HCT116 (cell line): ENCODE measurements around the gene MARK1. TPM values are rescaled to one million over a fixed set of nuclear protein-coding genes. Genes with fewer than 3 reads are reported as not detected.

Source experiments
- ATAC-seq: fragments of 200-7000 bp; cut with Tn5 transposase; 2 replicates; pipeline ENCODE4 v1.9.1; 2020; ENCODE audit warnings: mild to moderate bottlenecking, moderate library complexity
- BruUV-seq: library from RNA; stranded (reverse); fragments of 400-500 nt; replicated peaks from 2 replicates; lab custom pipeline; 2021; lab: Mats Ljungman, UMichigan
- CTCF ChIA-PET: fragments of 300-600 bp; sonication (Branson Sonifier 250); formaldehyde crosslinking; loops from one replicate; lab custom pipeline; 2021; ENCODE audit warnings: antibody characterized with exemption; lab: Charles Lee
- POLR2A ChIA-PET: fragments of 300-600, 350-600 bp; sonication (Branson Sonifier 250); formaldehyde crosslinking; loops from one replicate; lab custom pipeline; 2021; ENCODE audit warnings: antibody characterized with exemption; lab: Charles Lee
- RAD21 ChIA-PET, 2 experiments: fragments of 300-600 bp; sonication (Branson Sonifier 250); formaldehyde crosslinking; loops; one replicate each; lab custom pipeline; 2023; ENCODE audit warnings: low total read pairs in 2 of 2; ENCODE audit not compliant: uncharacterized antibody in 2 of 2, unreplicated experiment in 2 of 2, low non-redundant PET in 1 of 2; lab: Charles Lee
- DNase-seq: peaks from one replicate; pipeline ENCODE4 v3.0.0-alpha.2; 2010; ENCODE audit warnings: low read depth, low spot score
- H2AFZ ChIP-seq: fragments of 200-600 bp; shearing (Covaris generic), sonication (generic); 2 replicates; pipeline ENCODE4 v1.6.1; 2017; ENCODE audit warnings: low read depth, mixed run types, mixed read lengths, antibody characterized with exemption, low read length; ENCODE audit not compliant: poor library complexity, severe bottlenecking
- H3K27ac ChIP-seq: 2 replicates; pipeline ENCODE4 v1.5.1; 2012; ENCODE audit warnings: low read depth, low read length
- H3K27me3 ChIP-seq: fragments of 200-600 bp; sonication (generic); 2 replicates; pipeline ENCODE4 v1.6.1; 2016; ENCODE audit warnings: mixed run types, low read length, mixed read lengths; ENCODE audit not compliant: insufficient read depth
- H3K36me3 ChIP-seq, 2 experiments: fragments of 200-500 bp in 1 of 2; fragments of 200-600 bp in 1 of 2; sonication (Bioruptor generic) in 1 of 2; sonication (generic) in 1 of 2; 2 replicates each; pipeline versions ENCODE4 v1.5.1 to v1.6.1; 2014 to 2016; ENCODE audit warnings: low read length in 2 of 2, inconsistent platforms in 1 of 2, mixed read lengths in 1 of 2, mixed run types in 1 of 2; ENCODE audit not compliant: insufficient read depth in 2 of 2, control insufficient read depth in 1 of 2
- H3K4me1 ChIP-seq, 2 experiments: fragments of 200-600 bp in 1 of 2; sonication (generic) in 1 of 2; 2 replicates each; pipeline versions ENCODE4 v1.5.1 to v1.6.1; 2012 to 2017; ENCODE audit warnings: low read length in 2 of 2, inconsistent platforms in 1 of 2, mild to moderate bottlenecking in 1 of 2, mixed read lengths in 1 of 2, mixed run types in 1 of 2, moderate library complexity in 1 of 2; ENCODE audit not compliant: insufficient read depth in 2 of 2, control insufficient read depth in 1 of 2
- H3K4me2 ChIP-seq: fragments of 200-600 bp; sonication (generic); 2 replicates; pipeline ENCODE4 v1.6.1; 2017; ENCODE audit warnings: mixed run types, low read length, mixed read lengths
- H3K4me3 ChIP-seq, 2 experiments: fragments of 200-600 bp in 1 of 2; sonication (generic) in 1 of 2; replicated peaks in 1 of 2; 2 replicates each; pipeline ENCODE4 v1.5.1; 2011 to 2016; ENCODE audit warnings: low read length in 2 of 2, control low read depth in 1 of 2, low read depth in 1 of 2, mild to moderate bottlenecking in 1 of 2, mixed read lengths in 1 of 2, mixed run types in 1 of 2
- H3K79me2 ChIP-seq: fragments of 200-600 bp; sonication (generic); 2 replicates; pipeline ENCODE4 v1.6.1; 2017; ENCODE audit warnings: mild to moderate bottlenecking, mixed run types, low read length, moderate library complexity, mixed read lengths; ENCODE audit not compliant: insufficient read depth
- H3K9ac ChIP-seq: fragments of 200-600 bp; sonication (generic); 2 replicates; pipeline ENCODE4 v1.6.1; 2016; ENCODE audit warnings: low read length, mixed read lengths
- H3K9me2 ChIP-seq: fragments of 200-600 bp; sonication (generic), shearing (Covaris generic); 2 replicates; pipeline ENCODE4 v1.6.1; 2017; ENCODE audit warnings: mixed run types, mild to moderate bottlenecking, moderate library complexity; ENCODE audit not compliant: insufficient read depth
- H3K9me3 ChIP-seq, 2 experiments: fragments of 200-500 bp in 1 of 2; fragments of 200-600 bp in 1 of 2; sonication (Bioruptor generic) in 1 of 2; sonication (generic) in 1 of 2; 2 replicates each; pipeline ENCODE4 v1.6.1; 2014 to 2017; ENCODE audit warnings: low read length in 2 of 2, mixed read lengths in 2 of 2, inconsistent platforms in 1 of 2, low read depth in 1 of 2, mild to moderate bottlenecking in 1 of 2, mixed run types in 1 of 2, moderate library complexity in 1 of 2; ENCODE audit not compliant: control insufficient read depth in 1 of 2, insufficient read depth in 1 of 2
- H4K20me1 ChIP-seq: fragments of 200-600 bp; sonication (generic), shearing (Covaris generic); 2 replicates; pipeline ENCODE4 v1.6.1; 2017; ENCODE audit warnings: mixed run types, mild to moderate bottlenecking, moderate library complexity; ENCODE audit not compliant: insufficient read depth
- CBX3 ChIP-seq: IDR thresholded peaks from 2 replicates; pipeline ENCODE4 v1.6.1; 2012; ENCODE audit warnings: low read depth
- CEBPB ChIP-seq: IDR thresholded peaks from 2 replicates; pipeline ENCODE4 v1.6.1; 2012; ENCODE audit warnings: low read depth
- EZH2phosphoT487 ChIP-seq: fragments of 200-600 bp; IDR thresholded peaks from 2 replicates; pipeline ENCODE4 v1.6.1; 2018; ENCODE audit warnings: antibody characterized with exemption, borderline replicate concordance
- FOSL1 ChIP-seq: IDR thresholded peaks from 2 replicates; pipeline ENCODE4 v1.6.1; 2012; ENCODE audit warnings: low read depth
- JUND ChIP-seq: IDR thresholded peaks from 2 replicates; pipeline ENCODE4 v1.6.1; 2012
- RAD21 ChIP-seq: IDR thresholded peaks from 2 replicates; pipeline ENCODE4 v1.6.1; 2012; ENCODE audit warnings: low read depth, mild to moderate bottlenecking
- SRF ChIP-seq: IDR thresholded peaks from 2 replicates; pipeline ENCODE4 v1.6.1; 2012; ENCODE audit warnings: low read depth
- TCF7L2 ChIP-seq: IDR thresholded peaks from 2 replicates; pipeline ENCODE4 v1.7.0; 2011; ENCODE audit warnings: borderline replicate concordance, inconsistent platforms; ENCODE audit not compliant: insufficient read depth, insufficient read length; ENCODE audit errors: extremely low read depth
- ZNF274 ChIP-seq: fragments of 200-500 bp; sonication (Bioruptor generic); IDR thresholded peaks from 2 replicates; pipeline ENCODE4 v1.6.1; 2014; ENCODE audit warnings: mild to moderate bottlenecking, low read depth, low read length, inconsistent platforms
- intact Hi-C: fragments of 100-400 bp; cut with micrococcal nuclease; formaldehyde crosslinking; loops from 2 replicates; pipeline ENCODE4 v1.10.0; 2022
- total RNA-seq: library from RNA; stranded (reverse); gene quantifications from one replicate; pipeline ENCODE4 v1.2.1, GENCODE V29; 2021; ENCODE audit not compliant: unreplicated experiment
- TF ChIP-seq, protein P1 (sequence below): IDR thresholded peaks from 2 replicates; pipeline ENCODE4 v1.6.1; 2011; ENCODE audit warnings: mild to moderate bottlenecking, low read length, moderate library complexity; ENCODE audit not compliant: insufficient replicate concordance; ENCODE audit errors: extremely low read depth
- TF ChIP-seq, protein P2 (sequence below): IDR thresholded peaks from 2 replicates; pipeline ENCODE4 v1.6.1; 2012; ENCODE audit warnings: low read depth
- TF ChIP-seq, protein P3 (sequence below), 3 experiments: fragments of 200-600 bp in 1 of 3; sonication (generic) in 1 of 3; IDR thresholded peaks in 2 of 3; conservative IDR thresholded peaks in 1 of 3; 2 replicates each; pipeline ENCODE4 v1.5.1; 2012 to 2017; ENCODE audit warnings: low read depth in 2 of 3, low read length in 2 of 3, antibody characterized with exemption in 1 of 3, borderline replicate concordance in 1 of 3, control low read depth in 1 of 3, mild to moderate bottlenecking in 1 of 3, mixed read lengths in 1 of 3, mixed run types in 1 of 3, moderate library complexity in 1 of 3; ENCODE audit not compliant: insufficient read depth in 1 of 3

MARK1 gene
- total RNA-seq, 1 experiment from 2014 or later, result 3.6 TPM

DNA sequence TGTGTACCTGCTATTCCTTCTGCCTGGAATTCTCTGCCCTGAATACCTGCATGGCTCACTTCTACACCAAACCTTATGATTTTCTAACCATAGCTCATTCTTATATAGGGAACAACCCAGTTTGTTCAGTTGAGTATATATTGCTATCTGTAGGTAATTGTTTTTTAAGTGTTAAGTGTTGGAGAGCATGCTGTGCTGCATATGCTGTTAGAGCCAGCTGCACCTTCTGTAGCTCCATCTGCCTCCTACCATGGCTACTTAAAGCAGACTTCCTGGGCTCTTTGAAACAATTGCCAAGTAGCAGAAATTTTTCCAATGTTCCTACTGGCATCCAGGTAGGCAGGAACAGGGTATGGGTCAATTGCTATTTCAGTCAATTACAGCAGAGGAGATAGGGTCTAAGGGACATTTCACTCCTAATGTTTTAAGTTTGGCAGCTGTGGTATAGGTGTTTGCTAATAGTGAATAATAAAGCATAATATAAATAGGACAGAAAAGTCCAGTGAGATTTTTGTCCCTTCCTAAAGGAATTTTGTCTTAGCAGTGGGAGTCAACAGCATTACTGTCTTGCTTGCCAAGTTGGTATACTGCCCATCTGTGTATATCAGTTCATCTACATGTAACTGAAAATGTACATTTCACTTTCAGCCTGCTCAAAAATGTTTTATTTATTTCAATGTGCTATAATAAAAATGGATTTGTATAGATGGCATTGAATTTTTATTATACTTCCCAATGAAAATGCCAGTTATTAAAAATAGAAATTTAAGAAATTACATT is 128.2 kb downstream of the MARK1 start:
- Histone ChIP-seq H3K79me2 (no peaks in the 10 kb centered on the region), H3K36me3 (no peaks in the 10 kb centered on the region), H3K4me3 (no peak overlapping the region), H3K9me2 (no peaks in the 10 kb centered on the region), H3K27ac (no peak overlapping the region), H3K4me1 (no peaks in the 10 kb centered on the region), H3K27me3 (no peaks in the 10 kb centered on the region), H3K4me2 (no peak overlapping the region), H4K20me1 (no peaks in the 10 kb centered on the region), H2AFZ (no peak overlapping the region), H3K9me3 (no peaks in the 10 kb centered on the region), H3K9ac (no peak overlapping the region)
- DNase-seq (no peak), ATAC-seq (no peak)
- ChIA-PET POLR2A (no interaction called here), RAD21 (no interaction called here), CTCF (no interaction called here)
- BruUV-seq, result no TSS peak
- intact Hi-C loops, result no loop called here
- TF ChIP-seq JUND (no peak), CEBPB (no peak), ZNF274 (no peak), SRF (no peak), TCF7L2 (no peak), RAD21 (no peak), FOSL1 (no peak), EZH2phosphoT487 (no peak), CBX3 (no peak)
- TF ChIP-seq, protein P1, sequence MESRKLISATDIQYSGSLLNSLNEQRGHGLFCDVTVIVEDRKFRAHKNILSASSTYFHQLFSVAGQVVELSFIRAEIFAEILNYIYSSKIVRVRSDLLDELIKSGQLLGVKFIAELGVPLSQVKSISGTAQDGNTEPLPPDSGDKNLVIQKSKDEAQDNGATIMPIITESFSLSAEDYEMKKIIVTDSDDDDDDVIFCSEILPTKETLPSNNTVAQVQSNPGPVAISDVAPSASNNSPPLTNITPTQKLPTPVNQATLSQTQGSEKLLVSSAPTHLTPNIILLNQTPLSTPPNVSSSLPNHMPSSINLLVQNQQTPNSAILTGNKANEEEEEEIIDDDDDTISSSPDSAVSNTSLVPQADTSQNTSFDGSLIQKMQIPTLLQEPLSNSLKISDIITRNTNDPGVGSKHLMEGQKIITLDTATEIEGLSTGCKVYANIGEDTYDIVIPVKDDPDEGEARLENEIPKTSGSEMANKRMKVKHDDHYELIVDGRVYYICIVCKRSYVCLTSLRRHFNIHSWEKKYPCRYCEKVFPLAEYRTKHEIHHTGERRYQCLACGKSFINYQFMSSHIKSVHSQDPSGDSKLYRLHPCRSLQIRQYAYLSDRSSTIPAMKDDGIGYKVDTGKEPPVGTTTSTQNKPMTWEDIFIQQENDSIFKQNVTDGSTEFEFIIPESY, result no peak
- TF ChIP-seq, protein P2, sequence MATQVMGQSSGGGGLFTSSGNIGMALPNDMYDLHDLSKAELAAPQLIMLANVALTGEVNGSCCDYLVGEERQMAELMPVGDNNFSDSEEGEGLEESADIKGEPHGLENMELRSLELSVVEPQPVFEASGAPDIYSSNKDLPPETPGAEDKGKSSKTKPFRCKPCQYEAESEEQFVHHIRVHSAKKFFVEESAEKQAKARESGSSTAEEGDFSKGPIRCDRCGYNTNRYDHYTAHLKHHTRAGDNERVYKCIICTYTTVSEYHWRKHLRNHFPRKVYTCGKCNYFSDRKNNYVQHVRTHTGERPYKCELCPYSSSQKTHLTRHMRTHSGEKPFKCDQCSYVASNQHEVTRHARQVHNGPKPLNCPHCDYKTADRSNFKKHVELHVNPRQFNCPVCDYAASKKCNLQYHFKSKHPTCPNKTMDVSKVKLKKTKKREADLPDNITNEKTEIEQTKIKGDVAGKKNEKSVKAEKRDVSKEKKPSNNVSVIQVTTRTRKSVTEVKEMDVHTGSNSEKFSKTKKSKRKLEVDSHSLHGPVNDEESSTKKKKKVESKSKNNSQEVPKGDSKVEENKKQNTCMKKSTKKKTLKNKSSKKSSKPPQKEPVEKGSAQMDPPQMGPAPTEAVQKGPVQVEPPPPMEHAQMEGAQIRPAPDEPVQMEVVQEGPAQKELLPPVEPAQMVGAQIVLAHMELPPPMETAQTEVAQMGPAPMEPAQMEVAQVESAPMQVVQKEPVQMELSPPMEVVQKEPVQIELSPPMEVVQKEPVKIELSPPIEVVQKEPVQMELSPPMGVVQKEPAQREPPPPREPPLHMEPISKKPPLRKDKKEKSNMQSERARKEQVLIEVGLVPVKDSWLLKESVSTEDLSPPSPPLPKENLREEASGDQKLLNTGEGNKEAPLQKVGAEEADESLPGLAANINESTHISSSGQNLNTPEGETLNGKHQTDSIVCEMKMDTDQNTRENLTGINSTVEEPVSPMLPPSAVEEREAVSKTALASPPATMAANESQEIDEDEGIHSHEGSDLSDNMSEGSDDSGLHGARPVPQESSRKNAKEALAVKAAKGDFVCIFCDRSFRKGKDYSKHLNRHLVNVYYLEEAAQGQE, result no peak
- TF ChIP-seq, protein P3, sequence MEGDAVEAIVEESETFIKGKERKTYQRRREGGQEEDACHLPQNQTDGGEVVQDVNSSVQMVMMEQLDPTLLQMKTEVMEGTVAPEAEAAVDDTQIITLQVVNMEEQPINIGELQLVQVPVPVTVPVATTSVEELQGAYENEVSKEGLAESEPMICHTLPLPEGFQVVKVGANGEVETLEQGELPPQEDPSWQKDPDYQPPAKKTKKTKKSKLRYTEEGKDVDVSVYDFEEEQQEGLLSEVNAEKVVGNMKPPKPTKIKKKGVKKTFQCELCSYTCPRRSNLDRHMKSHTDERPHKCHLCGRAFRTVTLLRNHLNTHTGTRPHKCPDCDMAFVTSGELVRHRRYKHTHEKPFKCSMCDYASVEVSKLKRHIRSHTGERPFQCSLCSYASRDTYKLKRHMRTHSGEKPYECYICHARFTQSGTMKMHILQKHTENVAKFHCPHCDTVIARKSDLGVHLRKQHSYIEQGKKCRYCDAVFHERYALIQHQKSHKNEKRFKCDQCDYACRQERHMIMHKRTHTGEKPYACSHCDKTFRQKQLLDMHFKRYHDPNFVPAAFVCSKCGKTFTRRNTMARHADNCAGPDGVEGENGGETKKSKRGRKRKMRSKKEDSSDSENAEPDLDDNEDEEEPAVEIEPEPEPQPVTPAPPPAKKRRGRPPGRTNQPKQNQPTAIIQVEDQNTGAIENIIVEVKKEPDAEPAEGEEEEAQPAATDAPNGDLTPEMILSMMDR (IDR thresholded peaks at IDR 0.05 in 2 of 3, conservative IDR thresholded peaks at IDR 0.05 in 1 of 3; ENCODE audit: borderline replicate concordance in 1 of 3, insufficient read depth in 1 of 3, low read depth in 2 of 3, low read length in 2 of 3), result no peak
